GM19099 (cell line): Measurements from ENCODE around the gene TRAPPC14.

ENCODE experiments used
- POLR2A ChIP-seq: IDR thresholded peaks from 3 replicates; pipeline ENCODE4 v1.6.1; 2011; ENCODE audit warnings: low read depth; ENCODE audit not compliant: insufficient read length; ENCODE audit errors: extremely low read depth

TRAPPC14 gene

GRCh38 chr7:100159099-100159623, 638 bp upstream of the TRAPPC14 start:
- TF ChIP-seq POLR2A = no peak

GRCh38 chr7:100157334-100158228, 942 bp downstream of the TRAPPC14 start:
- TF ChIP-seq POLR2A = no peak

- TF ChIP-seq POLR2A = no peak
Observed at GRCh38 chr7:100157069-100157333, 1.5 kb downstream of the TRAPPC14 start.

- TF ChIP-seq POLR2A = no peak
Observed at GRCh38 chr7:100156331-100157068, 2.0 kb downstream of the TRAPPC14 start.

GRCh38 chr7:100155553-100156317, 2.8 kb downstream of the TRAPPC14 start:
- TF ChIP-seq POLR2A = no peak

GRCh38 chr7:100154651-100155491, 3.7 kb downstream of the TRAPPC14 start:
- no peak for TF ChIP-seq POLR2A

GRCh38 chr7:100153708-100154535, 4.6 kb downstream of the TRAPPC14 start:
- TF ChIP-seq POLR2A = no peak

- TF ChIP-seq POLR2A = no peak
Observed at GRCh38 chr7:100152937-100153666, 5.4 kb downstream of the TRAPPC14 start.

- TF ChIP-seq POLR2A = no peak
Observed at GRCh38 chr7:100152404-100152803, 6.1 kb downstream of the TRAPPC14 start.

GRCh38 chr7:100148559-100149328, 9.8 kb downstream of the TRAPPC14 start, which contains the start of gene LAMTOR4:
Gene LAMTOR4, plus strand, starts transcription at chr7:100148918. Its CDS starts 55 bp downstream, at chr7:100148973.
- peak; percentile 89 for TF ChIP-seq POLR2A

GRCh38 chr7:100148225-100148558, 10.3 kb downstream of the TRAPPC14 start:
- TF ChIP-seq POLR2A = no peak

GRCh38 chr7:100147278-100147677, 11.2 kb downstream of the TRAPPC14 start:
- no peak for TF ChIP-seq POLR2A
